SU-DHL-6 (cell line): ENCODE measurements around the gene KLHL40.

Experiments used
- CTCF ChIP-seq: fragments of 200-600 bp; sonication (generic); IDR thresholded peaks from one replicate; pipeline ENCODE4 v1.5.1; 2017; ENCODE audit warnings: antibody characterized with exemption, mild to moderate bottlenecking, low read length, moderate library complexity; ENCODE audit not compliant: insufficient read depth, poor library complexity, severe bottlenecking
- EZH2phosphoT487 ChIP-seq: fragments of 200-600 bp; sonication (generic), shearing (Covaris generic); conservative IDR thresholded peaks from 2 replicates; pipeline ENCODE4 v1.6.1; 2018; ENCODE audit warnings: mild to moderate bottlenecking, antibody characterized with exemption, low read length, moderate library complexity, mixed read lengths

- TF ChIP-seq CTCF (no peak), EZH2phosphoT487 (no peak)
These were observed 2.7 kb downstream of the KLHL40 start for GRCh38 chr3:42688016-42688415.
